ENCODE measurements around the gene SRPK3.
A peak's percentile ranks its signal among the peaks of the same experiment; 100 is the strongest.

Gene SRPK3

GRCh38 chrX:153789654-153790053 lies 8.8 kb downstream of the SRPK3 start:
- no peaks in the 10 kb centered on the region for H3K9me3 ChIP-seq (ENCODE audit: insufficient read depth, low read length, severe bottlenecking)
- H3K36me3 ChIP-seq (ENCODE audit: insufficient read depth, low read length): peaks cover 69% of the 10 kb centered on the region
- no peaks in the 10 kb centered on the region for H3K27me3 ChIP-seq (ENCODE audit: insufficient read depth, low read length, poor library complexity)
- H3K4me2 ChIP-seq (ENCODE audit: insufficient read depth, low read length): no peak overlapping the region
- no peak overlapping the region for H3K27ac ChIP-seq (ENCODE audit: low read length)
- H3K4me3 ChIP-seq (ENCODE audit: low read depth in 1 of 2, low read length in 2 of 2): no peak overlapping the region
- DNase-seq (no peak), ATAC-seq (ENCODE audit: insufficient read depth, low read depth) (no peak)
- H3K79me2 ChIP-seq (ENCODE audit: insufficient read depth, low read length): peaks cover 42% of the 10 kb centered on the region
- H3K9ac ChIP-seq (ENCODE audit: low read depth, low read length): no peak overlapping the region
- peaks cover 21% of the 10 kb centered on the region for H3K4me1 ChIP-seq (ENCODE audit: insufficient read depth, low read length)
- no peak overlapping the region for H2AFZ ChIP-seq (ENCODE audit: low read depth, low read length)
- H4K20me1 ChIP-seq (ENCODE audit: insufficient read depth, low read length): peaks cover 22% of the 10 kb centered on the region
- TF ChIP-seq EZH2 (IDR thresholded peaks at IDR 0.05; ENCODE audit: borderline replicate concordance, low read depth, low read length, severe bottlenecking): no peak
- no peak for TF ChIP-seq CTCF (IDR thresholded peaks at IDR 0.05; ENCODE audit: borderline replicate concordance, extremely low read depth, low read length, poor library complexity, severe bottlenecking)

GRCh38 chrX:153791104-153791852 lies 10.4 kb downstream of the SRPK3 start:
- Histone ChIP-seq H3K36me3 (ENCODE audit: insufficient read depth, low read length) (peaks cover 67% of the 10 kb centered on the region), H3K79me2 (ENCODE audit: insufficient read depth, low read length) (peaks cover 58% of the 10 kb centered on the region), H4K20me1 (ENCODE audit: insufficient read depth, low read length) (peaks cover 31% of the 10 kb centered on the region), H3K4me3 (ENCODE audit: low read depth in 1 of 2, low read length in 2 of 2) (no peak overlapping the region), H3K4me1 (ENCODE audit: insufficient read depth, low read length) (peaks cover 33% of the 10 kb centered on the region), H2AFZ (ENCODE audit: low read depth, low read length) (no peak overlapping the region), H3K9ac (ENCODE audit: low read depth, low read length) (no peak overlapping the region), H3K27ac (ENCODE audit: low read length) (no peak overlapping the region), H3K9me3 (ENCODE audit: insufficient read depth, low read length, severe bottlenecking) (no peaks in the 10 kb centered on the region), H3K27me3 (ENCODE audit: insufficient read depth, low read length, poor library complexity) (no peaks in the 10 kb centered on the region), H3K4me2 (ENCODE audit: insufficient read depth, low read length) (no peak overlapping the region)
- no peak for TF ChIP-seq CTCF (IDR thresholded peaks at IDR 0.05; ENCODE audit: borderline replicate concordance, extremely low read depth, low read length, poor library complexity, severe bottlenecking)
- no peak for TF ChIP-seq EZH2 (IDR thresholded peaks at IDR 0.05; ENCODE audit: borderline replicate concordance, low read depth, low read length, severe bottlenecking)
- no peak for ATAC-seq (ENCODE audit: insufficient read depth, low read depth)
- no peak for DNase-seq

GRCh38 chrX:153792368-153792767 lies 11.5 kb downstream of the SRPK3 start:
- Histone ChIP-seq H3K4me1 (ENCODE audit: insufficient read depth, low read length) (peaks cover 39% of the 10 kb centered on the region), H2AFZ (ENCODE audit: low read depth, low read length) (no peak overlapping the region), H3K9ac (ENCODE audit: low read depth, low read length) (peak overlapping the region; percentile 79; the same call in 1 of the 2 replicates), H3K4me2 (ENCODE audit: insufficient read depth, low read length) (peak overlapping the region; percentile 82), H3K9me3 (ENCODE audit: insufficient read depth, low read length, severe bottlenecking) (no peaks in the 10 kb centered on the region), H3K27me3 (ENCODE audit: insufficient read depth, low read length, poor library complexity) (no peaks in the 10 kb centered on the region), H3K36me3 (ENCODE audit: insufficient read depth, low read length) (peaks cover 67% of the 10 kb centered on the region), H3K27ac (ENCODE audit: low read length) (no peak overlapping the region; the same call in 1 of the 2 replicates), H4K20me1 (ENCODE audit: insufficient read depth, low read length) (peaks cover 35% of the 10 kb centered on the region), H3K79me2 (ENCODE audit: insufficient read depth, low read length) (peaks cover 64% of the 10 kb centered on the region), H3K4me3 (ENCODE audit: low read depth in 1 of 2, low read length in 2 of 2) (peak overlapping the region in 1 of 2 experiments; percentile 97; a peak in 2 of 4 replicates)
- no peak for ATAC-seq (ENCODE audit: insufficient read depth, low read depth)
- DNase-seq: no peak
- no peak for TF ChIP-seq CTCF (IDR thresholded peaks at IDR 0.05; ENCODE audit: borderline replicate concordance, extremely low read depth, low read length, poor library complexity, severe bottlenecking)
- no peak for TF ChIP-seq EZH2 (IDR thresholded peaks at IDR 0.05; ENCODE audit: borderline replicate concordance, low read depth, low read length, severe bottlenecking)
